ENCODE results near the gene TBC1D14. TPM values are rescaled to one million over a fixed set of nuclear protein-coding genes. Genes with fewer than 3 reads are reported as not detected.

TBC1D14 gene
- total and polyA plus RNA-seq, 2 of the 4 experiments (the other 2 are of a cell fraction) = 31.7 to 40.7 TPM

DNA sequence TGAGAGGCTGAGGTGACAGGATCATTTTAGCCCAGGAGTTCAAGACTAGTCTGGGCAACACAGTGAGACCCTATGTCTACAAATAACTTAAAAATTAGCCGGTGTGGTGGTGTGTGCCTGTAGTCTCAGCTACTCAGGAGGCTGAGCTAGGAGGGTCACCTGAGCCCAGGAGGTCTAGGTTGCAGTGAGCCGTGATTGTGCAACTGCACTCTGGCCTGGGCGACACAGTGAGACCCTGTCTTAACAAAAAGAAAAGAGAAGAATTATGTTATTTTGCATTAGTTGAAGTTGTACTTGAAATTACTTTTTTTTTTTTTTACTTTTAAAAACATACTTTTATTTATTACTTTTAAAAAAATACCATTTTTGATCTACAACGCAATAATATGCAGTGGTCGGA lies 111.7 kb downstream of the TBC1D14 start:
- Histone ChIP-seq H3K27ac (ENCODE audit: insufficient read depth, low read length) (peak overlapping the region; percentile 68), H4K91ac (ENCODE audit: insufficient read depth, low read depth, low read length) (peak overlapping the region; percentile 100), H3K18ac (ENCODE audit: low read depth, low read length) (no peak overlapping the region), H3K14ac (replicated peaks; ENCODE audit: low read depth, low read length) (peak overlapping the region; percentile 97; the same call in 1 of the 2 replicates), H3K4me3 (ENCODE audit: insufficient read depth, low read depth, low read length) (no peak overlapping the region), H2AFZ (replicated peaks; ENCODE audit: low read length, poor library complexity) (no peak overlapping the region), H2AK5ac (ENCODE audit: low read depth, low read length) (peak overlapping the region; percentile 91), H3K4ac (ENCODE audit: low read depth, low read length) (peak overlapping the region; percentile 97), H2BK120ac (ENCODE audit: low read depth, low read length) (peak overlapping the region; percentile 97), H2BK5ac (ENCODE audit: low read depth, low read length, poor library complexity, severe bottlenecking) (peak overlapping the region; percentile 99), H2BK15ac (ENCODE audit: low read depth, low read length) (peak overlapping the region; percentile 73; the same call in 2 of the 3 replicates), H3K23ac (ENCODE audit: low read depth, low read length) (no peak overlapping the region), H4K8ac (ENCODE audit: low read depth in 2 of 2, low read length in 2 of 2) (peak overlapping the region; percentile 95 to 96), H4K20me1 (ENCODE audit: insufficient read depth, low read length) (no peaks in the 10 kb centered on the region), H2BK20ac (ENCODE audit: low read depth, low read length) (peak overlapping the region; percentile 95), H3K4me1 (ENCODE audit: control insufficient read depth, insufficient read depth, low read length) (peaks cover 8% of the 10 kb centered on the region), H3K56ac (ENCODE audit: extremely low read depth, insufficient read depth, low read length) (peak overlapping the region; percentile 82; the same call in 1 of the 2 replicates), H3K9ac (ENCODE audit: low read depth, low read length) (no peak overlapping the region), H3K36me3 (ENCODE audit: control insufficient read depth, insufficient read depth, low read length) (peaks cover 40% of the 10 kb centered on the region), H4K5ac (ENCODE audit: low read depth, low read length) (peak overlapping the region; percentile 51; the same call in 1 of the 2 replicates), H3K9me1 (ENCODE audit: insufficient read depth, low read length) (peaks cover 20% of the 10 kb centered on the region), H3K27me3 (ENCODE audit: control insufficient read depth, insufficient read depth, low read length) (no peaks in the 10 kb centered on the region), H3K79me1 (ENCODE audit: low read depth in 1 of 2, low read length in 2 of 2) (peaks cover 24 to 57% of the 10 kb centered on the region in 2 experiments), H3K9me3 (ENCODE audit: control insufficient read depth, insufficient read depth, low read length) (no peaks in the 10 kb centered on the region), H2AK9ac (replicated peaks; ENCODE audit: low read depth, low read length, poor library complexity) (no peak overlapping the region), H3K4me2 (ENCODE audit: low read depth, low read length) (no peak overlapping the region)
- ChIA-PET POLR2A (ENCODE audit: unreplicated experiment) (no interaction called here), CTCF (interaction anchor here (1.2 kb wide), 1 partner anchor 9 kb away, joined by 10 read pairs; no protein-coding TSS in a partner anchor)
- BruUV-seq (replicated peaks) = no TSS peak
- in situ Hi-C loops (cut with MboI; ENCODE audit: low sequenced_read_pairs) (no loop called here), dilution Hi-C loops (cut with HindIII; ENCODE audit: low sequenced_read_pairs, unreplicated experiment) (no loop called here), intact Hi-C loops (cut with micrococcal nuclease) (no loop called here)
- DNase-seq (no peak), ATAC-seq (ENCODE audit: low read depth) (no peak)
- no CpG with 5 or more reads among the region's 5 CpGs for WGBS, 2 experiments (ENCODE audit: extremely low coverage in 2 of 2, insufficient read length in 1 of 2)
- TF ChIP-seq CHD1 (IDR thresholded peaks at IDR 0.05; ENCODE audit: low read depth, low read length) (no peak), CEBPB (IDR thresholded peaks at IDR 0.05; ENCODE audit: low read depth, low read length) (peak; percentile 48)
